KOPT-K1 (cell line): ENCODE measurements around the gene CD300LG.
"Not testable (repeated sequence)": the region's sequence is repeated elsewhere in the genome, so short reads cannot be mapped to it uniquely, and the experiment has no call there.

ENCODE experiments used
- H3K27ac ChIP-seq: fragments of 200-600 bp; sonication (generic); 2 replicates; pipeline ENCODE4 v1.5.1; 2016; ENCODE audit warnings: antibody characterized with exemption, mild to moderate bottlenecking, low read depth, low read length; ENCODE audit not compliant: poor library complexity, severe bottlenecking
- H3K36me3 ChIP-seq: fragments of 200-600 bp; sonication (generic); 2 replicates; pipeline ENCODE4 v1.5.1; 2017; ENCODE audit warnings: antibody characterized with exemption, mild to moderate bottlenecking, low read length, moderate library complexity; ENCODE audit not compliant: insufficient read depth
- H3K9me3 ChIP-seq: fragments of 200-600 bp; sonication (generic); 2 replicates; pipeline ENCODE4 v1.5.1; 2017; ENCODE audit warnings: antibody characterized with exemption, low read length, mild to moderate bottlenecking; ENCODE audit not compliant: insufficient read depth, poor library complexity, severe bottlenecking

The CD300LG gene

DNA sequence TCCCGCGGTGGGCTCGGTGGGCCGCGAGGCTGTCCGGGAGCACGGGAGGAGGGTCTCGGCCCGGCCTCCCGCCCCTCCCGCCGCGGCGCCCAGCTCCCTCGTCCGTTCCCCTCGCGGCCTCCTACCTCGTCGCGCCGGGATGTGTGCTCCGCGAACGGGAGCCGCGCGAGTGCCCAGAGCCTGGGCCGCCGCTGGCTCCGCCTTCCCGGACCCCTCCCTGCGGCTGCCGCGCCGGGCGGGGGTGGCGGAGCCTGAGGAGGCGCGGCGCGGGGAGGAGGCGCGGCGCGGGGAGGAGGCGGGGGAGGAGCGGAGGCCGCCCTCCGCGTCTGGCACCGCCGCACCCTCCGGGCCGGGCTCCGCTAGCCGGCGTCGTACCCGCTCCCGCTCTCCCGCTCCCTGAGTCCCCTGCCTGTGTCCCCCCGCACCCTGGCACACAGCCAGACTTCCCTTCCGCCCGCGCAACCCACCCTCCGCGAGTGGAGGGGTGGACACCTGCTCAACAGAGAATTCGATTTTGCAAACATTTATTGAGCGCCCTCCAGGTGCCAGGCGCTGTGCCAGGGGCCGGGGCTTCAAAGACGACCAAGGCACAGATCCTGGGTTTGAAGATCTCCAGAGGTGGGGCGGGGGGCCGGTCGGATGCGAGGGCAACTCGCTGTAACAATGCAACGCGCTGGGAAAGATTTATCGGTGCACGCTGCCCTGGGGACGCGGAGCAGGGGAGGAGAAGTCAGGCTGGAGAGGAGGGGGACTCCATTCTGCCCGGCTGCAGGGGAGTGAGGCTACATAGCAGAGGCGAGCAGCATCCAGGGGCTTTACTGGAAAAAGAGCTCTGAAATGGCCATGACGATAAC, 13.8 kb upstream of the CD300LG start, which contains the start of gene MPP3:
MPP3 (minus strand) TSS at position 171 of the 854 bp plus-strand sequence. CDS start 1,240 bp downstream, outside the sequence.
- Histone ChIP-seq H3K27ac (no peak within 1 kb of the TSS), H3K36me3 (no peaks in the 10 kb centered on the region), H3K9me3 (peaks cover 13% of the 10 kb centered on the region)

DNA sequence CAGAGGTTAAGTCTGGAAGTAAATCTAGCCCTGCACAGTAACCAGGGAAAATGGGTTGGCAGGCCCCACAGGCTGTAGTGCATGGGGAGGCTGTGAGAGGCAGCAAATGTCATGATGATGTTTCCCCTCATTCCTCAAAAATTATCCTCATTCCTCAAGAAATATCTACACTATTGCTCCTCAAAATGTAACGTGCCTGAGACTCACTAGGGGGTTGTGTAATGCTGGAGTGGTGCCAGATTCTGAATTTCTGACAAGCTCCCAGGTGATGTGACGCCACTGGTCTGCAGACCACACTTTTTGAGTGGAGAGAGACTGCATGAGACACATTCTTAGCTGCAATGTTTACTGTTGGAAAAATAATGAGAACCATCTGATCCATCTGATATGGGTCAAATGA, 12.9 kb upstream of the CD300LG start:
- Histone ChIP-seq H3K27ac (no peak overlapping the region), H3K36me3 (no peaks in the 10 kb centered on the region), H3K9me3 (peaks cover 13% of the 10 kb centered on the region)

DNA sequence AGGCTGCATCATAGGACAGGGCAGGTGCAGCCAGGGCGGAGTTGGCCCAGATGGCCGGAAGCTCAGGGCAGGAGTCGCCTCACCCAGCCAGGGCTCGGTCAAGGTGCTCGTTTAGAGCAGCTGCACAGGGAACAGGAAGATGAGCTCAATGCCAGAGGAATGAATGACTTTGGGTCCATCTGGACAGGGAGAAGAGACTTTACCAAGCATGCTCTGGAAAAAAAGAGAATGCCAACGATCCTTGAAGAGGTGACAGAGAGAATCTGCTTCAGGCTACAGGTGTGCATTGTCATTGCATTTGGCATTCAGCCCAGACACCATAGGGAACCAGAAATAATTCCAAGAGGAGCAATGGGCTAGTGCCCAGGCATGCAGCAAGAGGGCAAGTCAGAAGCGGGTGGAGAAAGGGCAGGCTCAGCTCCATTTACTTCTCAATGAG, 7.3 kb upstream of the CD300LG start:
- Histone ChIP-seq H3K9me3 (peaks cover under 1% of the 10 kb centered on the region), H3K36me3 (no peaks in the 10 kb centered on the region), H3K27ac (no peak overlapping the region)

DNA sequence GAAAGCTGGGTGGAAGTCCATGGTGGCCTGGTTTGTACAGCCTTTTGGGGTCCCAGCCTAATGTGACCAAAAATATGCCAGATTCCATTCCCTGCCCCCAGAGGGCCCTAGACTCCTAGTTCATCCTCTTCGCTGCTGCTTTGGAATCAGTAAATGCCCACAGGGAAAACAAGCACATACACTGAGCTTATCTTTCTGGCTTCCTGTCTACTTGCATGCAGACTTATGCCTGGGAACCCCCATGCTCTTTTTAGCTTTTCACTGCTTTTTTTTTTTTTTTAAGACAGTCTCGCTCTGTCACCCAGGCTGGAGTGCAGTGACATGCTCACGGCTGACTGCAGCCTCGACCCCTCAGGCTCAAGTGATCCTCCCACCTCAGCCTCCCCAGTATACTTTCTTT, 6.2 kb upstream of the CD300LG start:
- no peak overlapping the region for H3K27ac ChIP-seq
- no peaks in the 10 kb centered on the region for H3K9me3 ChIP-seq
- no peaks in the 10 kb centered on the region for H3K36me3 ChIP-seq

DNA sequence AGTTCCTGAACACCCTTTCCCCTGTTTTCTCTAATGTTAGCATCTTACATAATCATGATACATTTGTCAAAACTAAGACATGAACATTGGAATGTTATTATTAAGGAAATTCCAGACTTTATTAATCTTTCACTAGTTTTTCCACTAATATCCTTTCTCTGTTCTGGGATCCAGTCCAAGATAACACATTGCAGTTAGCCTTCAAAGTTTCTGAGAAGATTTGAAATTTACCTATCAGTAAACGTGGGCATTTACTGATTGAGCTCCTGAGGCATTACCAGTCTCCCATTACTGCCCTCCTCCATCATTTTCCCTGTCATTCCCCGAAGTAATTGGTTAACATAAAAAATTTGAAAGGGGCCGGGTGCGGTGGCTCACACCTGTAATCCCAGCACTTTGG, 5.7 kb upstream of the CD300LG start:
- no peak overlapping the region for H3K27ac ChIP-seq
- H3K36me3 ChIP-seq: no peaks in the 10 kb centered on the region
- no peaks in the 10 kb centered on the region for H3K9me3 ChIP-seq

DNA sequence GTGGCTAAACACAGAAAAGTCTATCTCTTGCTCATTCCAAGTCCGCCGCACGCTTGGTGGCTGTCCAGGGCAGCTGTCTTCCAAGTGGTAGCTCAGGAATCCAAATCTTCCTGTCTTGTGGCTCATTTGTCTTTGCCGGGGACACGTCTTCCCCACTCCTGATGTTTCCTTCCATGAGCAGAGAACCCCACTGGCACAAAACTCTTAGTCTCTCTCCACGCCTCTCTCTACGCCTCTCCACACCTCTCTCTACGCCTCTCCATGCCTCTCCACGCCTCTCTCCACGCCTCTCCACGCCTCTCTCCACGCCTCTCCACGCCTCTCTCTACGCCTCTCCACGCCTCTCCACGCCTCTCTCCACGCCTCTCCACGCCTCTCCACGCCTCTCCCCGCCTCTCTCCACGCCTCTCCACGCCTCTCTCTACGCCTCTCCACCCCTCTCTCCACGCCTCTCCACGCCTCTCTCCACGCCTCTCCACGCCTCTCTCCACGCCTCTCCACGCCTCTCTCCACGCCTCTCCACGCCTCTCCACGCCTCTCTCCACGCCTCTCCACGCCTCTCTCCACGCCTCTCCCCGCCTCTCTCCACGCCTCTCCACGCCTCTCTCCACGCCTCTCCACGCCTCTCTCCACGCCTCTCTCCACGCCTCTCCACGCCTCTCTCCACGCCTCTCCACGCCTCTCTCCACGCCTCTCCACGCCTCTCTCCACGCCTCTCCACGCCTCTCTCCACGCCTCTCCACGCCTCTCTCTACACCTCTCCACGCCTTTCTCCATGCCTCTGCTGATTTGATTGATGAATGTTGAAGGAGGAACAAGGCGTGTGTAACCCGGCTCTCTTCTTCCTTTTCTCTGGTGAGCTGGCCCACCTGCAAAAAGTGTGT, 4.6 kb upstream of the CD300LG start:
- not testable (repeated sequence) for H3K9me3 ChIP-seq, H3K36me3 ChIP-seq, H3K27ac ChIP-seq

DNA sequence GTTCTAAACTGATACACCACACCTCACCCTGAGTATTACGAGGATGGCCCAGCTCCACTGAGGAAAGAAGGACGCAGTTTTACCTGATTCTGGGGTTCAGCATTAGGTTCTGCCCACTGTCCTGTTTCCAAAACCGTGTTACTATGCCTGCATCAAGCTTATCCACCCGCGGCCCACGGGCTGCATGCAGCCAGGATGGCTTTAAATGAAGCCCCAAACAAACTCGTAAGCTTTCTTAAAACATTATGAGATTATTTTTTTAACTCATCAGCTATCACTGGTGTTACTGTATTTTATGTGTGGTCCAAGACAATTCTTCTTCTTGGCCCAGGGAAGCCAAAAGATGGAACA, 4.0 kb upstream of the CD300LG start:
- Histone ChIP-seq H3K36me3 (no peaks in the 10 kb centered on the region), H3K27ac (no peak overlapping the region), H3K9me3 (no peaks in the 10 kb centered on the region)

DNA sequence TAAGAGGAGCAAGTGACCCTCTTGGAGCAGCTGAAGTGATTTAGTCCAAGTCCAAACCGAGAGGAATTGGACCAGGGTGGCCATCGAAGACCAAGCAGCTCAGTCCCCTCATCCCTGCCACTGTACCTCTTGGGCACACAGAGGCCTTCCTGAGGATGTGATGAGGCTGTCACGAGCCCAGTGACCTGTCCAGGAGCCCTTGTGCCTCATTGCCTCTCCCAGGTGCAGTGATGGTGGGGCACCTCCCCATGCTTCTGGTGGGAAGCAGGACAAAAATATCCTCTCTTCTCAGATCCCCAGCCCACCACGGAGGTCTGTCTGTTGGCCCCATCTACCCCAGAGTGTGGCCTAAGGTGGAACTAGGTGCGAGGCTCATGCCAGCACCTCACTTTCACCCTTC, 2.7 kb upstream of the CD300LG start:
- Histone ChIP-seq H3K27ac (no peak overlapping the region), H3K9me3 (no peaks in the 10 kb centered on the region), H3K36me3 (no peaks in the 10 kb centered on the region)

DNA sequence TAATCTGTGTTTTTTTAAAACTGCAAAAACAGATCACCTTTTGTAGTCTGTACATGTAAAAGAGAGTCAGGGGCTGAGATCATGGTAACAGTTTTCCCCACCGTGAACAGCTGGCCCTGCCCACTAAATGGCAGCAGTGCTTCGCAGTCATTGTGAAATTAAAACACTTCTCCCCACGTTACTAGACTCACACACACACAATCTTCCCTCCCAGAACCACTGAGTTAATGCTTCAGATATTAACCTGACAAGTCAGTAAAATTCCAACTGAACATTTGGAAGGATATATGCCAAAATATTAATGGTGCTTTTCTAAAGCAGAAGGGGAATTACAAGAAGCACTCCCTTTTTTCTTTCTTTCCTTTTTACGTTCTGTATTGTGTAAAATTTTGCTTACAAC, 1.2 kb upstream of the CD300LG start:
- Histone ChIP-seq H3K27ac (no peak overlapping the region), H3K9me3 (no peaks in the 10 kb centered on the region), H3K36me3 (no peaks in the 10 kb centered on the region)

DNA sequence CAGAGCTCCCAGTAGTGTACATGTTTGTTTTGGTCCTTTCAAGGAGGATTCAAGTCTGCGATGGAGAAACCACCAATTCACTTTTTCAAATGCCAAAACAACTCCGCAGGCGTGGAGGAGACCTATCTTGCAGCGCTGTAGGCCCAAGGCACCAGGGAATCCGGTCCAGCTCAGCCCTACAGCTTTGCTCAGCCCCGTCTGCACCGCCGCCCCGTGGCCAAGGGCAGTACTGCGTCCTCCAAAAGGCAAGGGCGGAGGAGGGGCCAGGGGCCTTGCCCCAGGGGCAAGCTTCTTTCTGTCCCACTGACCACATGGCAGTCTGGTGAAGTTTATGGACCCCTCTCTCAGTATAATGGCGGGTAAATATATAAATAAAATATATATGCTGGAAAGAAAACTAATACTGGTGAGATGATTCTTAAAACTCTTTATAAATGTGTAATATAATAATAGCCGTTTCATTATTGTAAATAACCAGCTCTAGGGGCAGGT, 709 bp upstream of the CD300LG start:
- no peaks in the 10 kb centered on the region for H3K9me3 ChIP-seq
- no peaks in the 10 kb centered on the region for H3K36me3 ChIP-seq
- H3K27ac ChIP-seq: no peak overlapping the region

DNA sequence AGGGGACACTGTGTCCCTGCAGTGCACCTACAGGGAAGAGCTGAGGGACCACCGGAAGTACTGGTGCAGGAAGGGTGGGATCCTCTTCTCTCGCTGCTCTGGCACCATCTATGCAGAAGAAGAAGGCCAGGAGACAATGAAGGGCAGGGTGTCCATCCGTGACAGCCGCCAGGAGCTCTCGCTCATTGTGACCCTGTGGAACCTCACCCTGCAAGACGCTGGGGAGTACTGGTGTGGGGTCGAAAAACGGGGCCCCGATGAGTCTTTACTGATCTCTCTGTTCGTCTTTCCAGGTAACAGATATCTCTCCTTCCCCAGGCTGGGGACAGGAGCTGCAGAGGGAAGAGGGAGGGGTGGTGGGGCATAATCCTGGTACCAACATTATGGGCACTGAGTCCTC, 1.6 kb downstream of the CD300LG start:
- no peaks in the 10 kb centered on the region for H3K9me3 ChIP-seq
- no peak overlapping the region for H3K27ac ChIP-seq
- H3K36me3 ChIP-seq: no peaks in the 10 kb centered on the region

DNA sequence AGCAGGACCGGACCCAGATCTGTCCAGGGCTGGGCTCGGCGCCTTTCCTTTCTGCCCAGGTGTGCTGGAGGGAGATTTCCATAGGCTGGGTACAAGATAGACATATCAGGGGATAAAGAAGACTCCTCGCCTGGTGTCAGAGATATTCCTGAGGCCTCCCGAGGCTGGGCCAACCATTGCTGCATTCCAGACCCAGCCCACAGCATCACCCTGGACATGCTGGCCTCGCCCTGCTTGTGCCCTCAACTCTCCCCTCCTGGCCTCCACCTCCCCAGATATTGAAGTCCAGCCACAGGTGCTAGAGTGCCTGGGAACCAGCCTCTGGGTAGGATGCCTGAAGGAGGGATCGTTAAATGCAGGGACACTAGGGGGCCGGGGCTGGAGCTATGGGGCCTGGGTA, 2.1 kb downstream of the CD300LG start:
- Histone ChIP-seq H3K9me3 (no peaks in the 10 kb centered on the region), H3K27ac (no peak overlapping the region), H3K36me3 (no peaks in the 10 kb centered on the region)

DNA sequence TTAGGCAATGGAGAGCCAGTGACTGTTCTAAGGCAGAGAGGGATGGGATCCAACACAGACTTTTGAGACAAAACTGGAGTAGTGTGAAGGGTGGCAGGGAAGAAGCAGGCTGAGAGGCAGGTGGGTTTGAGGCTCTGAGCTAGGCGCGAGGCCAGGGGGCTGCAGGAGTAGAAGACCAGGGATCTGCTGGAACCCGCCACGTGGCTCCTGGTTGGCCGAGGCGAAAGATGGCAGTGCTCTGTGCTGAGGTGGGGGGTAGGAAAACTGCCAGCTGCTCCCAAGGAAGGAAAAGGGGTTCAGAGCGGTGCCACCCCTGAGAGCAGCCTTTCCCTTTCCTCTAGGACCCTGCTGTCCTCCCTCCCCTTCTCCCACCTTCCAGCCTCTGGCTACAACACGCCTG, 5.6 kb downstream of the CD300LG start:
- Histone ChIP-seq H3K27ac (no peak overlapping the region), H3K9me3 (no peaks in the 10 kb centered on the region), H3K36me3 (no peaks in the 10 kb centered on the region)

DNA sequence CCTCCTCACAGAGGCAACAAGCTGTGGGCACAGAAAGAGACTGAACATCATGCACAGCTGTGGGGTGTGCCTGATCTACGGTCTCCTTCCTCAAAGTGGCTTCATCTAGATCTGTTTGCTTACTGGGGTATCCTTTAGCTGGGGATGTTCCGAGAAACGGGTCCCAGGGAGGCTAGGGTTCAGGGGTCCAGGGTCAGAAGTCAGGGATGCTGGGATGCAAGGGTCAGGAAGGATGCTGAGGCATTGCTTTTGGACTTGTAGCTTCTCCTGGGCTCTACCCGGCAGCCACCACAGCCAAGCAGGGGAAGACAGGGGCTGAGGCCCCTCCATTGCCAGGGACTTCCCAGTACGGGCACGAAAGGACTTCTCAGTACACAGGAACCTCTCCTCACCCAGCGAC, 6.6 kb downstream of the CD300LG start:
- Histone ChIP-seq H3K9me3 (no peaks in the 10 kb centered on the region), H3K27ac (no peak overlapping the region), H3K36me3 (no peaks in the 10 kb centered on the region)

DNA sequence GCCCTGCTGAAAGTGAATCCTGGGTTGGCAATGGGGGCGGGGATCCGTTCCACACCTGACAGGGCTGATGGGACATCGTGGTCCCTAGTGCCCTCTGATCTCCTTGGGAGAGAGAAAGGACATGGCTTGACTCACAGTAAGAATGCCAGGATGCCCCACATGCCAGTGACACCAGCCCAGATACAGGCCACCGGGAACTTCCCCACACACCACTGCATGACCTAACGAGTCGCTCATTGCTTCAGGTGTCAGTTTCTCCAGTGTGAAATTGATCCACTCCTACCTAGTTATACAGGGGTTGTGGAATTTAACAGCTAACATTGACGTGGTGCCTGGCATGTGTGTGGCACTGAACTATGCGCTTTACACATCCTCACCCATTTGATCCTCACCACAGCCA, 7.5 kb downstream of the CD300LG start:
- Histone ChIP-seq H3K36me3 (no peaks in the 10 kb centered on the region), H3K27ac (no peak overlapping the region), H3K9me3 (no peaks in the 10 kb centered on the region)
